Bone marrow (tissue), 2 donors: ENCODE results near the gene RHBDD3.

Source experiments
- DNase-seq, 2 donors: peaks; one replicate each; lab custom pipeline; 2025; lab: John Stamatoyannopoulos, UW

Gene RHBDD3

GRCh38 chr22:29217827-29218757, 49.7 kb downstream of the RHBDD3 start:
- DNase-seq: no peak

DNA sequence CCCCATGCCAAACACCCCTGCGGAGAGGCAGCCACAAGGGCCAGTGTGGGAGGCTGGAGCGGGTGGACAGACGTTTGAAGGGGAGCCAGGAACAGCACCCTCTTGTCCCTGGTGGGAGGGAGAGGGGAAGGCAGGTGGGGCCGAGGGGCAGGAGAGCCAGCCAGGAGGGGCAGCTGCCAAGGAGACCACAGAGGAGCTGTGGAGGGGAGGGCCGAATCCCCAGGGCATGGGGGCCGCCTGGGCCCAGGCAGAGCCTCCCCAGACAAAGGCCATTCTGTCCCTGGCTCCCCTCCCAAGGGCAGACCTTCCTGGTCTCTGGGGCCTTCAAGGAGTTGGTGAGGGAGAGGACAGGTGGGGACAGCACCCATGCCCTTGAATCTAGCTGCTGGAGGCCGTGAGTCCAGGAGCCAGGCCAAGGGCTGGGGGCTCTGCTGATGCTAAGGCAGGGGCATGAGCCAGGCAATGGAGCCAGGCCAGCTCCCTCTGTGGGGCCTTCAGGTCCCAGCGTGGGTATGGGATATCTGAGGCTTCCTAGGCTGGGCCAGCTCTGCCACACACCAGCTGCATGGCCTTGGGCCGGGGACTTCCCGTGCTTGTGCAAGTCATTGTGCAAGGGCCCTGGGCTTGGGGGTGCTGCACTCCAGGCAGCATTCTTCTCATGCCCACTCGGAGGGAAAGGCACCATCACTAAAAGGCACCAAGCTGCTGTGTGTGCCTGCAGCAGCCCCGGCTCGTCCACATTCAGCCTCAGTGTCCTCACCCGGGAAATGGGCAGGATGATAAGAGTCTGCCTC, 50.7 kb downstream of the RHBDD3 start:
- peak in 1 of 2 donors; percentile 31 for DNase-seq

- no peak for DNase-seq
Observed at GRCh38 chr22:29216011-29216872, 51.5 kb downstream of the RHBDD3 start.

DNA sequence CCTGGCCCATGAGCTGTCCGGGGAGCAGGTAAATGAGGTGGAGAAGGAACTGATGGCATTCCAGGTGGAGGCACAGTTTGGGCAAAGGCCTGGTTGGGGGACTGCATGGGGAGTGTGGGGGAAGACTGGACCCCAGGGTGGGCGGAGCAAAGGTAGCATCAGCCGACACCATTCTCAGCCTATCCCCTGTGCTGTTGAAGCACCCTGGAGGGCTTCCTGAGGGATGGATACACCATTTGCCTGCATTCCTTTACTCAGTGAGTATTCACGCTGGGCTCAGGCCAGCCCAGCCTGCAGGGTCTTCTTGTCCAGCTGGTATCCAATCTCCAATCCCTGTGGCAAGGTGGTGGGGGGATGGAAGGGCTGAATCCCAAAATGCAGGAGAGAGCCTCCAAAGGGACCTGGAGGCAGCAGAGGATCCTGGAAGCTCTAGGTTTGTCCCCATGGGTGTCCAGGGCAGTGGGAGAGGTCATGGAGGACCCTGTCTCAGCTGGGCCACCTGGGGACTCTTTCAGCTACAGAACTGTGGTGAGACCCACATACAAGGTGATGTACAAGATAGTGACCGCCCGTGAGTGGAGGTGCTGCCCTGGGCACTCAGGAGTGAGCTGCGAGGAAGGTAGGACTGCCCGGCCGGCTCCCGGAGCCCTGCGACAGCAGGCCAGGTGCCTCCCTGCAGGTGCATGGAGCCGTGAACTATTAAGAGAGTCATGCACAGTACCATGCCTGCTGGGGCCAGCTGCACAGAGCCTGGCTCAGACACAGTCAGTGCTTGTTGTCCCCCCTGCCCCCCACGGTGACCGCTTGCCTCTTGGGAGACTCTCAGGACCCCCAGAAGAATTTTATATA, 52.5 kb downstream of the RHBDD3 start:
- DNase-seq: no peak

DNA sequence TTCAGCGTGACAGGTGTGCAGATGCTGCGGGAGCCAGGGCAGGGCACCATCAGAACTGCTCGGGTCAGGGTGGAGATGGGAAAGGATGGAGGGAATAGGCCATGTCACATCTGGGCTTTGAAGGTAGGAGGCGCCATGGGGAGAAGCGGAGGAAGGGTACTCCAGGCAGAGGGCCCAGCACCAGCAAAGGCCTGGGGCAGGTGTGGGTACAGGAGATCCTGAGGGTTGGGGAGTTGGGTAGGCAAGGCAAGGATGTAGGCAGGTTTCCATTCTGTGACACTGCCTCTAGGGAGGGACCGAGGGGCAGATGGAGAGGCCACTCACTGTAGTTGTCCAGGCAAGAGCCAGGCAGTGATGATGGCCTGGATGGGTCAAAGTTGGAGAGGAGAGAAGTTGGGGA, 53.5 kb downstream of the RHBDD3 start:
- DNase-seq: no peak

- no peak for DNase-seq
Observed at GRCh38 chr22:29213493-29213892, 54.3 kb downstream of the RHBDD3 start.

DNA sequence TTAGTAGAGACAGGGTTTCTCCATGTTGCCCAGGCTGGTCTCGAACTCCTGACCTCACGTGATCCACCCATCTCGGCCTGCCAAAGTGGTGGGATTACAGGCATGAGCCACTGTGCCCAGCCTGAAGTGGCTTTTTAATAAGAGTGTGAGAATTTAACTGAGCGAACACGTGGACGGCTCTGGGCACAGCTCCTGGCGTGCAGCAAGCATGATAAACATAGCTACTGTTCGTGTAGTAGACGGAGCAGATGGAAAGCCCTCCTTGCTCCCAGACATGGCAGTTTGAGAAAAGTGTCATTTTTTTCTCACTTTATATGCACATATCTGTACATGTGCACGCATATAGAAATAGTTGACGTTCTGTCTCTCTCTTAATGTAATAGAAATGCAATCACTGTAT, 55.0 kb downstream of the RHBDD3 start:
- no peak for DNase-seq

DNA sequence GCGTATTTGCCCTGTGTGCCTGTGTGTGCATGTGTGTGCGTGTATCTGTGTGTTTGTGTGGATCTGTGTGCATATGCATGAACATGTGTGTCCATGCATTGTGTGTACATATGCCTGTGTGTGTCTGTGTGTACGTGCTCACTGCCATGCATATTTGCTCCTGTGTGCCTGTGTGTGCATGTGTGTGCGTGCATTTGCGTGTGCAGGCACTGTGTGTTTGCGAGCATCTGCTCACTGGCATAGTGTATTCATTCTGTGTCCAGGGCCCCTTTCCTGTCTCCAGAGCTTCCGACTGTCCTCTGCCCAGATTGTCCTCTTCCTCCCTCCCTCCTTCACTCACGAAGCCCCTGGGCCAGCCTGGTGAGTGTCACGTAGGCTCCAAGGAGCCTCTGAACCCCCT, 56.3 kb downstream of the RHBDD3 start:
- no peak for DNase-seq

GRCh38 chr22:29211066-29211465, 56.7 kb downstream of the RHBDD3 start:
- no peak for DNase-seq
